Dedifferentiated amniotic fluid mesenchymal stem cell (primary cell): Measurements from ENCODE around the gene KIRREL3.
A peak's percentile ranks its signal among the peaks of the same experiment; 100 is the strongest.
"Not testable (repeated sequence)": the region's sequence is repeated elsewhere in the genome, so short reads cannot be mapped to it uniquely, and the experiment has no call there.

Experiments
- DNase-seq: peaks from one replicate; pipeline ENCODE4 v3.0.0-alpha.2; 2016; ENCODE audit errors: extremely low spot score

KIRREL3 gene

DNA sequence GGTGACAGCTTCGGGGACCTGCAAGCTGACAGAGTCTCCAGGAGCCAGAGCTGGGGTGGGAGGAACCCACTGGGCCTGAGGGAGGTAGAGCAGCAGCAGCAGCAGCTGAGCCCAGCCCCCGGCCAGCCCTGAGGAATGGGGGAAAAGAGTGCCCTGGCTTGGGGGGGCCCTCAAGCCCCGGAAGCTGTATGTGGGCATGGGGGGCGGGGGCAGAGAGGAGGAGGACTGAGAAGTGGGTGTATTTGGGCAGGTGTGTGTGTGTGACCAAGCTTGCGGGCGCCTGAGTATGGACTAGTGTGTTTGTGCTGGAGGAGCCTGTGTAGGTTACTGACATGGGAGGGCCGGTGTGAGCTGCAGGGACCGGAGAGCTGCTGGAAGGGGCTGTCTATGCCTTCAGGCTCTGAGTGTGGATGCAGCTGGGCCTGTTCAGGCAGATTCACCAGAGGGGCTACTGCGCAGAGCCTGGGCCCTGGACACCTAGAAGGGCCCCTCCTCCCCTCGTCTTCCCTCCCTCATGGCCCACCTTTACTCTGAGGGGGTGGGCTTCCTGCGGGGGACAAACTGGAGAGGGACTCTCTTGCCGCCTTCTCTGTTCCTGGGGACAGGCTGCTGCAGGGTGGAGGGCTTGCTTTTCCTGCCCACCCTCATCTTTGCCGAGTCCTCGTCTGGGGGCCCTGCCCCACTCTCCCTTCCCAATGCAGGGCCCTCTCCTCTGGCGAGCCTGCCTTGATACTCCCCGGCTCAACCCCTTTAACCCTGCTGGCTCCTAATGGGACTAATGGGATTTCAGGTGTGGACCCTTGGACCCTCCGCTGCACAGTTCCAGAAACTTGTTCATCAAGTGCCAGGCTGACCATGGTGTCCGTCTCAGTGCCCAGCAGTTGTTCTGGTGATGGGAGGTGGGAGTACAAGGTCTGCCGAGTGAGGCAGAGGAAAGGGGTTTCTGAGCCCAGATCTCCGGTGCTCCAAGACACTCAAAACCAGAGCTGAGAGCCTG lies 616.9 kb downstream of the KIRREL3 start:
- no peak for DNase-seq

GRCh38 chr11:126382641-126383040 lies 617.9 kb downstream of the KIRREL3 start:
- not testable (repeated sequence) for DNase-seq

DNA sequence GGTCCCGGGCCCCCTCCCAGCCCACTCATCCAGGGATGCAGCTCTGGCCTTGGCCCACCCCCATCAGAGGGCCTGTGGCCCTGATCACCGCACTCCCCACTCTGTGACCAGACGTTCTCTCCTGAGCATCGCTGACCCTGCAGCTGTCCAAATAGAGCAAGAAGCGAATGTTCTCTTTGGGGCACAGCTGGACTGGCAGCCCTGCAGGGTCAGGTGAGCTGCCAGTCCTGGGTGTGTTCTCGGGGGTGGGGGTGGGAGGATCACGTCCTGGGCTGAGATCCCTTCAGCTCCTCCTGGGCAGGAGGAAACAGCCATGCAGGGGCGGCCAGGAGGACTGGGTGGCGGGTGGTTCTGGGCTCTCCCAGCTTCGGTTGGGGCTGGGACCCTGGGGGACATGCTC lies 618.6 kb downstream of the KIRREL3 start:
- DNase-seq = not testable (repeated sequence)

DNA sequence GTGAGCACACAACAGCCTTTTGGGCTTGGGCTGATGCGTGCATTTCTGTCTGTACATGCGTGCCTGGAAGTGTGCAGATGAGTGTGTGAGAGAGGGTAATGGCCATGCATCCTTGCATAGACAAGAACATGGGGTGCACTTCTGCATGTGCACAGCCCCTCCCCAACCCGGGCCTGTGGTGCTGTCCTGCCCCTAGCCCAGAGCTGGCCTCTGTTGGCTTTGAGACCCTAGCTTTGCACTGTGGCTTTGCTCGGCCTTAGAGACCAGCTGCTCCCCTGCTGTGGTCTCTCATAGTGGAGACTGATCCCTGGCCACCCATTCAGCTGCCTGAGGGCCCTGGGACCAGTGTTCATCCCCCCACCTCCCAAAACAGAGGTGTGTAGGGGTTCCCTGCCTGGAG lies 619.7 kb downstream of the KIRREL3 start:
- no peak for DNase-seq

- DNase-seq = no peak
Measured at GRCh38 chr11:126378763-126379162, 621.8 kb downstream of the KIRREL3 start.

DNA sequence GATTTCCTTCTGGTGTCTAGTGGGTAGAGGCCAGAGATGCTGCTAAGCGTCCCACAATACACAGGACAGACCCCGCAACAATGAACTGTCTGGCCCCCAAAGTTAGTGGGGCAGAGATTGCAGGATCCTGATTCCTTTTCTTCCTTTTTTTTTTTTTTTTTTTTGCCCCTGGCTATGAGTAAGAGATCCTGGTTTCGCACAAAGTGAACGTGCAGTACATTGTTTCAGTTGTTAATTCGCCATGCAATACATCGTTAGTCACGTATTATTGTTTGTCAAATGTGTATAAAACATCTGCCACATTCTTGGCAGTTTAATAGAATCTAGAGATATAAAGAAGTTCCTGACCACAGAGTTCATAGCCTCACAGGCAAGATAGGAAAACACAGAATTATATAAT lies 624.8 kb downstream of the KIRREL3 start:
- DNase-seq = peak; percentile 46

DNA sequence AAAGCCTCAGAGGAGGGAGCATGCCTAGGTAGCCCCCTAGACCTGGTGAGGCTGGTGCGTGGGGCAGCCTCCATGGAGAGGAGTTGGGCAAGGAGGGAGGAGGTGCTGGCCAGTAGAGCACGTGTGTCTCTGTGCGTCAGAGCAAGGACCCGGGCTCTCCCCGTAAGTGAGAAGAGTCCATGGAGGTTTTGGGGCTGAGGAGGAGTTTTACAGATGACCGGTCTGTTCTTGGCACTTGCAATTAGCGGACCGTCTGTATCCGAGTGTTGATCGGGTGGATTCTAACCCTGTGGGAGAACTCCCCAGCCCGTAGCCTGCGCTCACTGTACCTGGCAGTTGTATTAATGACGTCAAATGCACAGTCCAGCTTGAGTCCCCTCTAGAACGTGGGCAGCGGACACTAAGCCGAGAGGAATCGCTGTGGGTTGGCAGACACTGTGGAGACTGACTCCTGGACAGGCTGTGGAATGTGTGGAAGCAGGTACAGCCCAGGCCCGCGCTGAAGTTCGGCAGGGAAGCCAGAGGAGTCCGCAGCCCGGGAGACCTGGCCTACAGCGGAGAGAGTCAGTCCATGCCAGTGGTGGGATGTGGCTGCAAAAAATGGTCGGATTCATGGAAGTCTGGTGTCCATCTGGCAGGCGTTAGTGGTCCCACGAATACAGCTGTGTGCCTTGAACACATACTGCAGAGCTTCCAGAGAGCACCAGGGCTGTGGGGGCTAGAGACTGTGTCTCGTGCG lies 625.8 kb downstream of the KIRREL3 start:
- not testable (repeated sequence) for DNase-seq

DNA sequence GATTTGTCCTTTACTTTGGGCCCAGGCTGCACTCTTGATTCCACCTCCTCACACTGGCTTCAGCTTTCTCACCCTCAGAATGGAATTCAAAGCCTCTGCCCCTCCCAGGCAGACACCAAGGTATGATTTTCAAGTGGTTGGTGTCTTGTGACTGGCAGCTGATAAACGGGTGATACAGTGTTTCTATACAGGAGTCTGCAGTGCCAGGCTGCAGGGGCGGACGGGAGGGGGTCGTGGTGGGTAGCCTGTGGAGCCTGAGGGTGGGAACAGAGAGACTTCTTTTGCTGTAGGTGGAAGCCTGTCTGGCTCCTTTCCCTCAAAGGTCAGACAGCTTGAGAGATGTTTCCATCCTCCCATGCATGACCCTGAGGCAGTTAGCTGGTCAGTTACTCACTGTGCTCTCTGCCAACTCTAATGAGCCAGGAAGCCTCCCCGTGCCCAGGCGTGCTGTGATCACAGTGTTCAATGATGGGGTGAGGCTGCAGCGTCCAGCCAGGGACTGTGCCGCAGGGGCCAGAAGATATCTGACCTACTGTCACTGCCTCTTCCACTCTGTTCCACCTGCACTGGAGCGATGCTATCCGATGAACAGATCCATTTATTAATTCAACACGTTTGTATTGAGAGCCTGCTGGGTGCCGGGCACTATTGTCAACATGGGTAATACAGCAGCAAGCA lies 627.0 kb downstream of the KIRREL3 start:
- not testable (repeated sequence) for DNase-seq
